Germinal center (tissue), 1 donor: Measurements from ENCODE around the gene PSMD7.
A peak's percentile ranks its signal among the peaks of the same experiment; 100 is the strongest.

Experiments used
- DNase-seq: peaks from one replicate; pipeline ENCODE4 v3.0.0; 2012; ENCODE audit warnings: mixed read lengths, low spot score

Gene PSMD7

GRCh38 chr16:74296432-74297144 lies at the start of gene PSMD7:
TSS of gene PSMD7 (plus strand) at chr16:74296814. CDS start at chr16:74296915, 101 bp downstream.
- peak; percentile 89 for DNase-seq

GRCh38 chr16:74249254-74249653 lies 47.4 kb upstream of the PSMD7 start:
- DNase-seq = no peak

- DNase-seq = no peak
Observed at GRCh38 chr16:74249846-74250245, 46.8 kb upstream of the PSMD7 start.

GRCh38 chr16:74252329-74252728 lies 44.3 kb upstream of the PSMD7 start:
- DNase-seq = no peak

- no peak for DNase-seq
Observed at GRCh38 chr16:74253161-74253938, 43.3 kb upstream of the PSMD7 start.

GRCh38 chr16:74257061-74257460 lies 39.6 kb upstream of the PSMD7 start:
- DNase-seq = peak; percentile 13

GRCh38 chr16:74261068-74261467 lies 35.5 kb upstream of the PSMD7 start:
- DNase-seq = no peak

GRCh38 chr16:74264811-74265210 lies 31.8 kb upstream of the PSMD7 start:
- DNase-seq = no peak

GRCh38 chr16:74268372-74268782 lies 28.2 kb upstream of the PSMD7 start:
- DNase-seq = no peak

GRCh38 chr16:74271872-74272271 lies 24.7 kb upstream of the PSMD7 start:
- DNase-seq = no peak

GRCh38 chr16:74275031-74275636 lies 21.5 kb upstream of the PSMD7 start:
- no peak for DNase-seq

- no peak for DNase-seq
Observed at GRCh38 chr16:74275711-74276110, 20.9 kb upstream of the PSMD7 start.

- no peak for DNase-seq
Observed at GRCh38 chr16:74277974-74278373, 18.6 kb upstream of the PSMD7 start.

GRCh38 chr16:74279266-74279665 lies 17.3 kb upstream of the PSMD7 start:
- no peak for DNase-seq

- DNase-seq = no peak
Observed at GRCh38 chr16:74279805-74280204, 16.8 kb upstream of the PSMD7 start.

GRCh38 chr16:74280448-74280847 lies 16.2 kb upstream of the PSMD7 start:
- DNase-seq = no peak

- no peak for DNase-seq
Observed at GRCh38 chr16:74281300-74281699, 15.3 kb upstream of the PSMD7 start.

- DNase-seq = no peak
Observed at GRCh38 chr16:74283716-74284115, 12.9 kb upstream of the PSMD7 start.

GRCh38 chr16:74288065-74288464 lies 8.5 kb upstream of the PSMD7 start:
- DNase-seq = no peak

- no peak for DNase-seq
Observed at GRCh38 chr16:74290356-74290755, 6.3 kb upstream of the PSMD7 start.

GRCh38 chr16:74291176-74291575 lies 5.4 kb upstream of the PSMD7 start:
- no peak for DNase-seq

- no peak for DNase-seq
Observed at GRCh38 chr16:74291577-74292208, 4.9 kb upstream of the PSMD7 start.

GRCh38 chr16:74296104-74296431 lies 546 bp upstream of the PSMD7 start:
- DNase-seq = peak; percentile 18
